GM18861 (cell line): ENCODE measurements around the gene LIPC.
"Not testable (repeated sequence)": the region's sequence is repeated elsewhere in the genome, so short reads cannot be mapped to it uniquely, and the experiment has no call there.

Experiments used
- ATAC-seq: cut with Tn5 transposase; IDR thresholded peaks from one replicate; pipeline ENCODE4 v1.9.1; 2021; ENCODE audit not compliant: unreplicated experiment

Gene LIPC

DNA sequence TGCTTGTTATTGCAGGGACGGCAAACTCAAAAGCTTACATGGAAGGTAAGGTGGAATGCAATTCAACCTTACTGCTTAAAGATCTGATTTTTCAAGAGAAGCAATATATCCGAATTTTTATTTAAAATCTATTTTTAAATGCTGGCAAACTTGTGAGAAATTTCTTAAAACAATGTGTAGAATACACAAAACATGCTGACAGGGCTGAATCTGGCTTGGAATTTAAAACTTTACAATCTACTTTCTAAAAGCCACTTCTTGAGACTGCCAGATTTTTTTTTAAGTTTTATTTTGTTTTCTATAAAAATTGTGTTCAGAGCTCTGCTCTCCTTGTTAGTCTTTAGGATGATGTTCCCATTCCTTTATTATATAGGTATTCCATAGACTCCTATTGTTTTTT lies 171.0 kb downstream of the LIPC start:
- ATAC-seq: no peak

DNA sequence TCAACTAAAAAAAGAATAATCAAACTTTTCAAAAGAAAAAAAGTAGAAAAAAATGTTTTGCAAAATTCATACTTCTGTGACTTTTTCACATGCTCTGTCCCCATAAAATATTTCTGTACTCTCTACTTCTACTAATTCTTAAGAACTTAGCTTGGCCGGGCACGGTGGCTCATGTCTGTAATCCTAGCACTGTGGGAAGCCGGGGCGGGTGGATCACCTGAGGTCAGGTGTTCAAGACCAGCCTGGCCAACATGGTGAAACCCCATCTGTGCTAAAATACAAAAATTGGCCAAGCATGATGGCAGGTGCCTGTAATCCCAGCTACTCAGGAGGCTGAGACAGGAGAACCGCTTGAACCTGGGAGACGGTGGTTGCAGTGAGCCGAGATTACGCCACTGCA lies 172.1 kb downstream of the LIPC start:
- ATAC-seq: not testable (repeated sequence)

DNA sequence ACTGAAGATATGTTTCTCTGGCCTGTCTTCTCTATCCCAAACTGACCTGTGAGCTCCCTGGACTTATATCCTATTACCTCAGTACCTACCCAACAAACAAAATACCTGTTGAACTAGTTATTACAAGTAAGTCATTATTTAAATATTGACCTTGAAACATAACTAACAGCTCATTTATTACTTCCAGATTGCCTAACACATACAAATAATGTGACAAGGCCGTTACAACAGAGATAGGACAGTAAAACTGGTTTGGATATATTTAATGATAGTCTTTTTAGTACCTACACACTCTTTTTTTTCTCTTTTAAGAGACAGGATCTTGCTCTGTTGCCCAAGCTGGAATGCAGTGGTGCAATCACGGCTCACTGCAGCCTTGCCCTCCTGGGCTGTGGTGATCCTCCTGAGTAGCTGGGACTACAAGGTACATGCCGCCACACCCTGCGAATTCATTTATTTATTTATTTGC lies 172.7 kb downstream of the LIPC start:
- no peak for ATAC-seq

DNA sequence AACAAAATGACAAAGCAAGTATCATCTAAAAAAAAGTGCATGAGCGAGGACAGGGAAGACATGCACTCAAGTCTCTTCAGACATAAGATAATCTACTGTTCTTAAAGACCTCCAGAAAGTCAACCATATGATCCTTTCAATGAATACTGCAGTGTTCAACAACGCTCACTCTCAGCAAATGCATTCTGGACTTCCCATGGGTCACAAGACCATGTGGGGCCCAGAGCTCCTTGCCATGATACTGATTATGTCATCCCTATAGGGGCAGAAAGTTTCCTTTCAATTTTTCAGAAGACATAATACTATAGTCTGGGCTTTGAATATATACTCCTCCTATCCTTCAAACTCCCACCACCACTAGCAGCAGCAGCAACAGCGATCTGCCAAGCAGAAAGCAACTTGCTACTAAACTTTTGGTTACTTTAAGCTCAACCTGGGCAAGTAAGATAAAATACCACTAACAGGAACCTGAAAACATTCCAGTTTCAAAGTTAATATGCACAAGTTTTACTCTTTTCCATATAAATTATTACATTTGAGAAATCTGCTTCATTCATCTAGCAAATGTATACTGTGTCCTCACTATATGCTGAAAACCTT lies 174.2 kb downstream of the LIPC start:
- ATAC-seq: no peak

DNA sequence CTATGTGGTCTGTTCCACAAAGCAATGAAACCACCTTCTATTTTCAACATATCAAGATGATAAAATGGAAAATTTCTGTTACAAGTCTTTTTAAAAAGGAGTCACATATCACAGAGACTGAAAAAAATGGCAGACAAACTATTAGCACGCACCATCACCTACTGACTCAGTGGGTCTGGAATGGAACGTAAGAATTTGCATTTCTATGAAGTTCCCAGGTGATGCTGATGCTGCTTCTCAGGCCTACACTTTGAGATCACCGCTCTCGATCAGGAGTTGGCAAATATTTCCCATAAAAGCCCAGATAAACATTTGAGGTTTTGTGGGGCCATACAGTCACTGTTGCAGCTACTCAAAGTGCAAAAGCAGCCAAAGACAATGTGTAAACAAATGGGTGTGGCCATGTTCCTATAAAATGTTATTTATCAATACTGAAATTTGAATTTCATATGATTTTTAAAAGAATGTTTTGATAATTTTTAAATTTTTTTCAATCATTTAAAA lies 174.8 kb downstream of the LIPC start:
- no peak for ATAC-seq

DNA sequence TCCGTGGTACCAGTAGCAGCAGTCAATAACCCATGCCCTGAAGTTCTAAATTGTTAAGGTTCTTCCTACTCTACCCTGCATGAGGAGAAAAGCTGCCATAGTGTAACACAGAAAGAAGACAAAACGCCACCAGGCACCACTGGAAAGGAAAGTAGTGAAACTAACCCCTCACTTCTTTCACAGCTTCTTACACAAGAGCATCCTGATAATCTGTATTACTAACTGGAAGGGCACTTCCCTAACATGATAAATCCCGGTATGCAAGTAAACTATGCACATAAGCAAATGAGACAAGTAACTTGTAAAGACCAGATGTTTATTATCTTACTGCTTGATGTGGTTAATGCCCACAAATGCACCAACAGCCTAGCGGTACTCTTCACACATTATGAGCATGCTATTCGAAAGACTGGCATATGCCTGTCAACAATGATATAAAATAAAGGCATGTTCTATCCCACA lies 176.4 kb downstream of the LIPC start:
- ATAC-seq: no peak

DNA sequence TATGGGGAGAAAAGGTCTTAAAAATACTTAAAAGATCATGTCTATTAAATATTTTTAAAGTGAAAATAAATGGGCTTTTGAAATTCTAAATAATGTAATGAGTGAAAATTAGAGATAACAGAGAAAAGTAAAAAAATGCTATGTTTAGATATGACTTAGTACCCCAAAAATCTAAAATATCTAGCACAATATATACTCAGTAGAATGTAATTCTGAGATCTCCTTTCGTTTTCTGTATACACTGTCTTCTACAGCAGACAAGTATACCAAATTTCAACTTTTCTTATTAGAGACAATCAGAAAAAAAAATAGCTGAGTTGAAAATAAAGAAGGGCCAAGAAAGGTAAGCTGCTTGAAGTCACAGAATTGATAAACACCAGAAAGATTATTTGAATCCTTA lies 176.9 kb downstream of the LIPC start:
- no peak for ATAC-seq

DNA sequence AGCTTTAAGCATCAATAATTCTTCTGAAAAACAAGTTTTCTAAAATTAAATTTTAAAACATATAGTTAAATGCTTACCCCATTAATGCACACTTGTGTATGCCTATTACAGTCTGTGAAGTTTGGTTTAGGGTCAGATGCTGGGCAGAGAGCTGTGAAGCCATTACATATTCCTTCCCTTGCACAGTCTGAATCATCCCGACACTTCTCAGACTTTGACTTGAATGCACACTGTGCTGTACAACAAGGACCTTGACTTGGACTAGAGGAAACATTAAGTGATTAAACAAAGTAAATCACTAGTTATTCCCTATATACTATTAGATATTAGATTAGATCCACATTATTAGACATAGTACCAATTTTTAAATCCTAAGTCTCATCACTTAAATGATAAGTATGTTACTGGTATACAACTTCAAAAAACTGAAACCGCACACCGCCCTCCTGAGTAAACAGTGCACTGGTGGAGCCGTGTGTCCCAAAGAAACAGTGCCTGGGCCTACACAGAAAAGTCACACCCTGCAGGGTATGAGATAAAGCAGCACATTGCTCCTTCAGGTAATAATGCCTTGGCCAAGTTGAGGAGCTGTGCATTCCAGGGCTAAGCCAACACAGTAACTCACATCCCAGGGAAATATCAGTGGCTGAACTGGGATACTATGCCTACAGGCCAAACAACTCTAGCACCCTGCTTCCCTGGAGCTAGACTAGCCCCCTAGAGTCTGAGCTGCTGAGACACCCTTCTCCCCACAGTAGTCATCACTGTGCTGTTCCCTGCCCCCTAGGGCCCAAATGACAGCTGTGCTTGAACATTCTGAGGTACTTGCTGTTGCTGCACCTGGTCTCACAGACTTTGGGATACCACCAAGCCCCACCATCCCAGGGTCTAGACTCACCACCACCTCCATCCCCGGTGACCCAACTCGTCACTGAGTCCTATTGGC lies 180.2 kb downstream of the LIPC start:
- no peak for ATAC-seq

DNA sequence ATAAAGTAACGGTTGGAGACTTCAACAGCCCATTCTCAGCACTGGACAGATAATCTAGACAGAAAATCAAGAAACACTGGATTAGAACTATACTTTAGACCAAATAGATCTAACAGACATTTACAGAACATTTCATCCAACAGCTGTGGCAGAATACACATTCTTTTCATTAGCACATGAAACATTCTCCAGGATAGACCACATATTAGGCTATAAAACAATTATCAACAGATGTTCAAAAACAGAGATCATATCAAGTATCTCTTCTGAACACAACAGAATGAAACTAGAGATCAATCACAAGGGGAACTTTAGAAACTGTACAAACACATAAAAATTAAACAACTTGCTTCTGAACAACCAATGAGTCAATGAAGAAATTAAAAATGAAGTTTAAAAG lies 184.4 kb downstream of the LIPC start:
- no peak for ATAC-seq
